HG03139 (cell line): ENCODE data around the gene ZNF678.
"Not testable (repeated sequence)": the region's sequence is repeated elsewhere in the genome, so short reads cannot be mapped to it uniquely, and the experiment has no call there.

Source experiments
- ATAC-seq: cut with Tn5 transposase; IDR thresholded peaks from one replicate; pipeline ENCODE4 v1.9.1; 2021; ENCODE audit not compliant: unreplicated experiment

The ZNF678 gene

DNA sequence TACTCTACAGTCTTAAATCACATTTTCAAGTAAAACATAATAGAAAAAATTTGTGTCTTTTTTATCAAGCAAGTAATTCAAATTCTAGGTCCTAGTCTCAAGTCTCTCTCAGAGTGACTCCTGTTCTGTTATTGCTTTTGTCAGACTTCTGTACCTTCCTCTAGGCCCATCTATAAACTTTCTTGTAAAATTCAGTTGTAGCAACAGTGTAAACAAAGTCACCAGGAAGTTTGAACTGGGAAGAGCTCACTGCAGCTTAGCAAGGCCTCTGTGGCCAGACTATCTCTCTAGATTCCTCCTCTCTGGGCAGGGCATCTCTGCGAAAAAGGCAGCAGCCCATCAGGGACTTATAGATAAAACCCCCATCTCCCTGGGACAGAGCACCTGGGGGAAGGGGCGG, 13.5 kb upstream of the ZNF678 start:
- ATAC-seq, result no peak

DNA sequence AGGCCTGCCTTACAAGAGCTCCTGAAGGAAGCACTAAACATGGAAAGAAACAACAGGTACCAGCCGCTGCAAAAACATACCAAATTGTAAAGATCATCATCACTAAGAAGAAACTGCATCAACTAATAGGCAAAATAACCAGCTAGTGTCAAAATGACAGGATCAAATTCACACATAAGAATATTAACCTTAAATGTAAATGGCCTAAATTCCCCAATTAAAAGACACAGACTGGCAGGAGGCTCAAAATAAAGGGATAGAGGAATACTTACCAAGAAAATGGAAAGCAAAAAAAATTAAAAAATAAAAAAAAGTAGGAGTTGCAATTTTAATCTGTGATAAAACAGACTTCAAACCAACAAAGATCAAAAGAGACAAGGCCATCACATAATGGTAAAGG, 11.5 kb upstream of the ZNF678 start:
- not testable (repeated sequence) for ATAC-seq

DNA sequence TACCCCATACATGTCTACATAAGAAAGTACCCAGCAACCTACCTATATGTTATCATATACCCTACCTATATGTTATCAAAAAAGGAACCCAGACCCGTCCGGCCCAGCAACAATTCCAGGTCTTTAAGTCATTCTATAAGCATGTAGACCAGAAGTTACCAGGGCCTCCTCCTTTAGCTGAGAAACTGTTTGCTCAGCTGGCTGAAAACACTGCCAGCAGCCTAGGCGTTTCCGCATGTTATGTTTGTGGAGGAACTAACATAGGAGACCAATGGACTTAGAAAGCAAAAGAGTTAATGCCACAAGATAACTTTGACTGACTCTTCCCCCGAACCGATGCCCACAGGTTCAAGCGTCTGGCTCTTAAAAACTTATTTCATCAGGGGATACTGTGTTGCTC, 7.1 kb upstream of the ZNF678 start:
- ATAC-seq, result no peak

DNA sequence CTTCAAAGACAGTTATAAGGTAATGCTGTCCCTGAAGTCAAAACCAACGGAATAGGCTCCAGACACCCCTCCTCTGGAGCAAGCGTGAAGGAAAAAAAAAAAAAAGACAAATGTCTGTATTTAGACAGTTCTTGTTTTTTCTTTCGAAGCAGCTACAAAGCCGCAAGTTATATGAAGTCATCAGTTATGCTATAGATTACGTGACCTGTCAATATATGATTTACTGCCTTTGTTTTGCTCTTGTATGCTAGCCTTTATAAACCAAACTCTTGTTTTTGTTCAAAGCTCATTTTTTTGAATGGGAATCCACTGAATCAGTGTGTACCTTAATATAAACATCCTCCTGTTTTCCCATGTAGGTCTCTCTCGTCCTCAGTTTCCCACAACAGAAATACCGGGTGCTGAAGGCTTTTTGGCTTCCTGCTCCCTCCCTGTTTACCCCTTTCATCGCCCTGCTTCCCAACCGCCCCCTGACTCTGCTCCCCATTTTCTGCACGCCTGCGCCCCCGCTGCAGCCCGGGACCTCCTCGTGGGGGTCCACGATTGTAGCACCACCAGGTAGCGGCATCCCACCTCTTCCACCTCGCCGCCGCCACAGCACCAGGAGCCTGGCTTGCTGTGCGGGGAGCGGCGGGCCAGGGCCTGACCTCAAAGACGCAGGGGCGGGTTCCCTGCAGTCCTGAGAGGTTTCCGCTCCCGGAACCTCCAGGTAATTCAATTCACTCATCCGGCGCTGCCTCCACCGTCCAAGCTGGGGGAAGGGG, 5.2 kb upstream of the ZNF678 start:
- ATAC-seq, result no peak

DNA sequence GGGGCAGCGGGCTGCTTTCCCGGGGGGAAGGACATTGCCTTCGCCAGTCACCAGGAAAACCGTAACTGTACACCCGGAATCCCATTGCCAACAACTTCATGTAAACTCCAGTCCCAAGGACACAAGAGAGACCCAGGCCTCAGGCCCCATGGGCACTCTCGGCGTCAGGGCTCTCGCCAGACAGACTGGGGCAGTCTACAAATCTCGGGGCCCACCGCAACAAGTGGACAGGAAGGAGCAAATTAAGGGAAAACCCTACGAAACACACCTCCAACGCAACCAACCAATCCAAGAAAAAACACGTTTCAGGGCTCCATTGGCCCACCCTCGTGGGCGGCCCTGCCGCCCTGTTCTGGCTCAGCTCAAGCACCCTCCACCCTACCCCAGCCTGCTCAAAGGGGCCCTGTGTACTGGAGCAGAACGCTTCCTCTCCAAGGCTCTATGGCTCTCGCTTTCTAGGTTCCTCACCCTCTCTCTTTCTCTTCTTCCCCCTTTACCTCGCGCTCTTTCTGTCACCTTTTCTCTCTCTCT, 4.6 kb upstream of the ZNF678 start:
- no peak for ATAC-seq

DNA sequence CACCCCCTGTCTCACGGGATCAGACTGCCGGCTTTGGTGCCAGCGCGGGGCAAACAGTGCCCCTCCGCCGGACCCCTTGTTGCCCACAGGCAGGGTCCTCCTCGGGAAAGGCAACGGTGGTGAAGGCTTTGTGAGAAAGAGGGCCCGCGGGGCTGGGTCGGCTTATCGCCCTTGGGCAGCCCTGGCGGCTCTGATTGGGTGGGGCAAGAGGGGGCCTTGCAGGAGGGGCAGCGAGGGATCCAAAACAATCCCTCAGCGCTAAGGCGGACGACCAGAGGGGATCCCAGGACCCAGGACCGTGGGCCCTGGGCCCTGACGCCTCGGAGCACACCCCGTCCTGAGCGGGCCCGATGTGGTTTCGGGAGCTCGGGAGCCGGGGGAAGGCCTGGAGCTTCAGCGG, 3.9 kb upstream of the ZNF678 start:
- no peak for ATAC-seq

DNA sequence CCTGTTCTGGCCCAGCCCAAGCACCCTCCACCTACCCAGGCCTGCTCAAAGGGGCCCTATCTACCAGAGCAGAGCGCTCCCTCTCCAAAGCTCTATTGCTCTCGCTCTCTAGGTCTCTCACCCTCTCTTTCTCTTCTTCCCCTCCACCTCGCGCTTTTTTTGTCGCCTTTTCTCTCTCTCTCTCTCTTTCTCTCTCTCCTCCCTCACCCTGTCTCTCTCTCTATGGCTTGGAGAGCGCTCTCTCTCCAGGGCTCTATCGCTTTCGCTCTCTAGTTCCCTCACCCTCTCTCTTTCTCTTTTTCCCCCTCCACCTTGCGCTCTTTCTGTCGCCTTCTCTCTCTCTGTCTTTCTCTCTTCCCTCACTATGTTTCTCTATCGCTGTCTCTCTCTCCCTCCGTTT, 3.4 kb upstream of the ZNF678 start:
- ATAC-seq, result no peak

DNA sequence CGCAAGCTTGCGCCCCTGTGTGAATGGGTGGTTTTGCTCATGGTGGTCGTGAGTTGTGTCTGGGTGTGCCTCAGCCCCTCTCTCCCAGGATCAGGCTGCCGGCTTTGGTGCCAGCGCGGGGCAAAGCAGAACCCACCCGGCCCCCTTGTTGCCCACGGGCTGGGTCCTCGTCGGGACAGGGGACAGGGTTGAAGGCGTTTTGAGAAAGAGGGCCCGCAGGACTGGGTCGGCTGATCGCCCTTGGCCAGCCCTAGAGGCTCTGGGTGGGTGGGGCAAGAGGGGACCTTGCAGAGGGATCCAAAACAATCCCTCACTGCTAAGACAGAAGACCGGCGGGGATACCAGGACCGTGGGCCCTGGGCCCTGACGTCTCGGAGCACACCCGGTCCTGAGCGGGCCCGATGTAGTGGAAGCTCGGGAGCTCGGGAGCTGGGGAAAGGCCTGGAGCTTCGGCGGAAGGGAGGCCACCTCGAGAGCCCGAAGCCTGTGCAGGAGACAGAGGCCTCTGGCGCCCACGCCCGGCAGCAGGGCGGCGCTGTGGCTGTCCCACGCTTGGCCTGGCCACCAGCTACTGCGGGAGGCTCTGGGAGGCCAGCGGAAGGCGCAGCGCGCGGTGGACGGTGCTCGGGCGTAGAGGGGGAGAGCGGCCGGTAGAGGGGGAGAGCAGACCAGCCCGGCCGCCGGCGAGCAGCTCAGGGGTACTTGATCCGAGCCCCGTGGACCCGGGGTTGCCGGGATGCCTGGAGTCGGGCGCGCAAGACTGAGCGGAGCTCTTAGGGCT, 2.8 kb upstream of the ZNF678 start:
- no peak for ATAC-seq

DNA sequence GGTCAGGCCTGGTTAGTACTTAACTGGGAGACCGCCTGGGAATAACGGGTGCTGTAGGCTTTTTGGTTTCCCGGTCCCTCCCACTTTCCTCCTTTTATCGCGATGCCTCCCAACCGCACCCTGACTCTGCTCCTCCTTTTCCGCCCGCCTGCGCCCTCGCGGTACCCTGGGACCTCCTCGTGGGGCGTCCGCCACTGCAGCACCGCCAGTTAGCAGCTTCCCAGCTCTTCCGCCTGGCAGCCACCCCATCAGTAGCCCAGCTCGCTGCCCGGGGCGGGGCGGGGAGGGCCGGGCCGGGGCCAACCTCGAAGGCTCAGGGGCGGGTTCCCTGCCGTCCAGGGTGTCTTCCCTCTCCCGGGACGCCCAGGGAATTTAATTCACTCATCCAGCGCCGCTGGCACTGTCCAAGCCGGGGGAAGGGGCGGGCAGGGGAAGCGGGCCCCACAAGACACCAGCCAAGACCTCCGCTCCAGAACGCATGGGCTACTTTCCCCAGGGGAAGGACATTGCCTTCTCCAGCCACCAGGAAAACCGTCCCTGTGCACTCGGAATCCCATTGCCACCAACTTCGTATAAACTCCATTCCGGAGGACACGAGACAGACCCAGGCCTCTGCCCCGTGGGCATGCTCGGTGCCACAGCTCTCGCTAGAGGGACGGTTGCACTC, 2.0 kb upstream of the ZNF678 start:
- ATAC-seq, result no peak

DNA sequence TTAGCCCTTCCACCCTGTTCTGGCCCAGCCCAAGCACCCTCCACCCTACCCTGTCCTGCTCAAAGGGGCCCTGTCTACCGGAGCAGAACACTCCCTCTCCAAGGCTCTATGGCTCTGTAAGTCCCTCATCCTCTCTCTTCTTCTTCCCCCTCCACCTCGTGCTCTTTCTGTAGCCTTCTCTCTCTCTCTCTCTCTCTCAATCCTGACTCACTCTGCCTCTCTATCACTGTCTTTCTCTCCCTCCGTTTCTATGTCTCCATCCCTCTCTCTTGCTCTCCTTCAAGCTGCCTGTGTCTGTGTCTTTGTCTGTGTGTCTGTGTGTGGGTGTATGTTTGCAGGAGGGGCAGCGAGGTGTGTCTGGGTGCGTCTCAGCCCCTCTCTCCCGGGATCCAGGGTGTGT, 1.3 kb upstream of the ZNF678 start:
- no peak for ATAC-seq

DNA sequence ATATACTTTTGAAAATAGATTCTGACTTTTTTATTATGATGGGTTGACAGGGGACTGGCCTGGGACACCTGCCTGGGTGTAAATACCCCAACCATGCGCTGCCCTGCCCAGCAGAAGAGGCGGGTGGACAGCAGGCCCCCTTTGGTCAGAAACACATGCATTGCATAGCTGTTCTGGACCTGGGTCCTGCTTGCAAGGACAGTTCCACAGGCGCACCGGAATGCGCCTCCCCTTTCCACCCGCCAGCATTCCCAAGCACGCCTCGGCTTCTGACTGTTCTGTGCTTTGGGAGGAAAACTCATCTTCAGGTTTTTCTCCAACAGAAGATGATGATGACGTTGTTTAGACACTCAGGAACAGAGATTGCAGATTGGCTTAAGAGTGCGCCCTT, 428 bp upstream of the ZNF678 start:
- no peak for ATAC-seq

DNA sequence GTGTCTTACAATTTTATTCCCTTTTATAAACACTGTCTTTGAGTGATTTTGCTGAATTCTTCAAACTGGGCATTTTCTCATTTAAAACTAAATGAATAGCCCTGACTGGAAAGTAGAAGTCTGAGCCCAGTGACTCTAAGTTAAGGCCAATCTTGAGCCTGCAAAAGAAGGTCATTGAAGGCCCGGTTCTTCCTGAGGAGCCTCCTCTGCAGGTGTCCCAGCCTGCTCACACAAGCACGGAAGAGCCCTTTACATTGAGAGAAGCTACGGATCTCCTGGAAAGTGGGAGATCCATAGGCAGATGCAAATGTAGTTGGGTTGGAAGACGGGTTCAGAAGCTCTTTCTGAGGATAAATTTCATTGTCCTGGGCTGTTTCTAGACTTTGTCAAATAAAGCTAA, 3.9 kb downstream of the ZNF678 start:
- no peak for ATAC-seq

DNA sequence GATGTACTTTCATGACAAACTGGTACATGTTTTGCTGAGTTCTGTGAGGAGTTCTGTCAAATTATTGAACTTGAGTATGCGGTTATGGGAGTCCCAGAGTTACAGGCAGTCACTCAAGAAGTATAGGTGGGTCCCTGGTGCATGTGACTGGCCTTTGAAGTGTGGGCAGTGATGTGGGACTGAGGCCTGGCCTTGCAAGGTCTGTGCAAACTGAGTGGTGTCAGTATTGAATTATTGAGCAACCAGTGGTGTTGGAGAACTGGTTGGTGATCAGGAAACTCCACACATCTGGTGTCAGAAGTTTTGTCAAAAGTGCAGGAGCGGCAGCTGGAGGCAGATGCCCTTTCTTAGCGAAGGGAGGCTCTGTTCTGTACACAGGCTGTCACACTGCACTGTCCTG, 5.2 kb downstream of the ZNF678 start:
- no peak for ATAC-seq

DNA sequence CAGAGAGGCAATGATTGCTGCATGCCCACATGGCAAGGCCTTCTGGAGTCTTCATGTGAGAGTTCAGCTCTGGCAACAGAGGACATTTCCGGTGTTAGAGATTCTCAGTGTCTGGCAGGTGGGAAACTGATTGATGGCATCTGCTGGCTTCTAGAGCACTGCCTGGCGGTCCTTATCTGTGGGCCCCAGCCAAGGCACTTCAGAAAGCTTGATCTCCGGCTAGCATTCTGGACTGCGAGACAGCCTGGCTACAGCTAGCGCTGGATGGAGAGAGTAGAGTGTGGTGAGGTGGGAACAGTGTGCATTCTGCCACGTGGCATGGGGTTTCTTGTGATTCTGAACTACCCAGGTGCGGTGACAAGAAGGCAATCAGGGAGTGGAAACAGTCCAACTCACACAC, 9.4 kb downstream of the ZNF678 start:
- ATAC-seq, result no peak

DNA sequence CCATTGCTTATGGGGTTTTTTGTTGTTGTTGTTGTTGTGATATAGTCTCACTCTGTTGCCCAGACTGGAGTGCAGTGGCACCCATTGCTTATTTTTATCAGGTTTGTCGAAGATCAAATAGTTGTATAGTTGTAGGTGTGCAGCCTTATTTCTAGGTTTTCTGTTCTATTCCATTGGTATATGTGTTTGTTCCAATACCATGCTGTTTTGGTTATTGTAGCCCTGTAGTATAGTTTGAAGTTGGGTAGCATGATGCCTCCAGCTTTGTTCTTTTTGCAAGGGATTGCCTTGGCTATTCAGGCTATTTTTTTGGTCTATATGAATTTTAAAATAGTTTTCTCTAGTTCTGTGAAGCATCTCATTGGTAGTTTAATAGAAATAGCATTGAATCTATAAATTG, 11.6 kb downstream of the ZNF678 start:
- ATAC-seq, result no peak

DNA sequence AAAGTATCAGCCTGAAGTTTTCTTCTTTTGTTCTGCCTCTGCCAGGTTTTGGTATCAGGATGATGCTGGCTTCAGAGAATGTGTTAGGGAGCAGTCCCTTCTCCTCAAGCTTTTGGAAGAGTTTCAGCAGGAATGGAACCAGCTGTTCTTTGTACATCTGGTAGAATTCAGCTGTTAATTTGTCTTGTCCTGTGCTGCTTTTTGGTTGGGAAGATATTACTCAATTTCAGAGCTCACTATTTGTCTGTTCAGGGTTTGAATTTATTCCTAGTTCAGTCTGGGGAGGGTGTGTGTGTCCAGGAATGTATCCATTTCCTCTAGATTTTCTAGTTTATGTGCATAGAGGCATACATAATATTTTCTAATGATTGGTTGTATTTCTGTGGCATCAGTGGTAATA, 12.8 kb downstream of the ZNF678 start:
- no peak for ATAC-seq

DNA sequence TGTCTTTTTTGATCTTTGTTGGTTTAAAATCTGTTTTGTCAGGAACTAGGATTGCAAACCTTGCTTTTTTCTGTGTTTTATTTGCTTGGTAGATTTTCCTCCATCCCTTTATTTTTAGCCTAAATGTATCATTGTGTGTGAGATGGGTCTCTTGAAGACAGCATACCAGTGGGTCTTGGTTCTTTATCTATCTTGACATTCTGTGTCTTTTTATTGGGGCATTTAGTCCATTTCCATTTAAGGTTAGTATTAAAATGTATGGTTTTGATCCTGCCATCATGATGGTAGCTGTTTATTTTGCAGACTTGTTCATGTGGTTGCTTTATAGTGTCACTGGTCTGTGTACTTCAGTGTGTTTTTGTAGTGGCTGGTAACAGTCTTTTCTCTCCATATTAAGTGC, 14.1 kb downstream of the ZNF678 start:
- no peak for ATAC-seq

DNA sequence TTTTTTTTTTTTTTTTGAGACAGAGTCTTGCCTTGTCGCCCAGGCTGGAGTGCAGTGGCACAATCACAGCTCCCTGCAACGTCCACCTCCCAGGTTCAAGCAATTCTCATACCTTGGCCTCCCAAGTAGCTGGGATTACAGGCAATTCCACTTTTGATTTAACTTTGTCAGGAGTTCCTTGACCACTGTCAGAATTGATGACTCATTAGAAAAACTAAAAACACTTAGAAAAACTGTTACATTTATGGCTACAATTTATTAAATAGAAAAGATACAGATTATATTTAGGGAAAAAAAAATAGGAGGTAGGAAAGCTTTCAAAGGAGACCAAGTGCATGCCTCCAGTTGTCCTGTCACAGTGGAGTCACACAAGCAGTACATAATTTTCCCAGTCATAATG, 20.0 kb downstream of the ZNF678 start:
- ATAC-seq, result no peak

DNA sequence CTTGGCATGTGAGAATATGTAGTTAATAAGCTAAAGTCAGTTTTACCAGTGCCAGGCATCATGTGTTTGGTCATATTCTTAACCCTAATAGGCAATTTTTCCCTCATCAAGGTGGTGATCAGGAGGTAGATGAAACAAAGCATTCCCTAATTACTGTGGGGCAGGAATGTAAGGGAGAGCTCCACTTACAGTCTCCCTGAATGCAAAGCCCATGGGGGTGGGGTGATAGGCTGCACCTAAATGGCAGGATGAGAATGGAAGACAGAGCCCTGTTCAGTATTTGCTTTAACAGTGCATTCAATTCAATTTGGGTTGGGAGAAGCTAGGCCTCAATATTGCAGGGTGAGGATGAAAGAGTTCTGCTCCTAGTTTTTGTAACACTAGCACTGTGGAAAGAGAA, 23.4 kb downstream of the ZNF678 start:
- no peak for ATAC-seq

DNA sequence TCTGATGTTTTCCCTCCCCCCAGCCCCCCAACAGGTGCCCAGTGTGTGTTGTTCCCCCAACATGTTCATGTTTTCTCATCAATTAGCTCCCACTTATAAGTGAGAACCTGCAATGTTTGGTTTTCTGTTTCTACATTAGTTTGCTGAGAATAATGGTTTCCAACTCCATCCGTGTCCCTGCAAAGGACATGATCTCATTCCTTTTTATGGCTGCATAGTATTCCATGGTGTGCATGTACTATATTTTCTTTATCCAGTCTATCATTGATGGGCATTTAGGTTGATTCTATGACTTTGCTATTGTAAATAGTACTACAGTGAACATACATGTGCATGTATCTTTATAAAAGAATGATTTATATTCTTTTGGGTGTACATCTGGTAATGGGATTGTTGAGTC, 24.6 kb downstream of the ZNF678 start:
- ATAC-seq, result no peak

DNA sequence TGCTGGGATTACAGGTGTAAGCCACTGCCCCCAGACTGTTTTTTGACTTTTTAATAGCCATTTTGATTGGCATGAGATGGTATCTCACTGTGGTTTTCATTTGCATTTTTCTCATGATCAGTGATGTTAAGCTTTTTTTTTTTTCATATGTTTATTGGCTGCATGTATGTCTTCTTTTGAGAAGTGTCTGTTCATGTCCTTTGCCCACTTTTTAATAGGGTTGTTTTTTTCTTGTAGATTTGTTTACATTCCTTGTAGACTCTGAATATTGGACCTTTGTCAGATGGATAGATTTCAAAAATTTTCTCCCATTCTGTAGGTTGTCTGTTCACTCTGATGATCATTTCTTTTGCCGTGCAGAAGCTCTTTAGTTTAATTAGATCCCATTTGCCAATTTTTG, 25.4 kb downstream of the ZNF678 start:
- not testable (repeated sequence) for ATAC-seq

DNA sequence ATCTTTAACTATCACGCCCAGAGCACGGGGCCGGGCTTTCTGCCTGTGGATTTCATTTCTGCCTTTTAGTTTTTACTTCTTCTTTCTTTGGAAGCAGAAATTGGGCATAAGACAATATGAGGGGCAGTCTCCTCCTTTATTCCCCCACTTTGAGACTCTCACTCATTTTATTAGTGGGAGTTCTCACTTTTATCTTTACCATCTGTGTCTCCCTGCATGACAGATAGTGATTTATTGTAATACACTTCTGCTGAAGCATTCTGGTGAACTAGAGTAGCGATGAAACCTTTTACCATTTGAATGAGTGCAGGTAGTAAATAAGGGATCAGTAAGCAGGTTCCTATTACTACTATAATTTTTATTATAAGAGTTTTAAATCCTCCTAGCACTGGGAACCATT, 26.4 kb downstream of the ZNF678 start:
- ATAC-seq, result not testable (repeated sequence)
